GM18505 (cell line): ENCODE results near the gene KRTAP9-2.
"Not testable (repeated sequence)": the region's sequence is repeated elsewhere in the genome, so short reads cannot be mapped to it uniquely, and the experiment has no call there.

Experiments
- ATAC-seq: cut with Tn5 transposase; IDR thresholded peaks from one replicate; pipeline ENCODE4 v1.9.1; 2021; ENCODE audit not compliant: unreplicated experiment
- POLR2A ChIP-seq: IDR thresholded peaks from 4 replicates; pipeline ENCODE4 v1.6.1; 2011; ENCODE audit warnings: borderline replicate concordance; ENCODE audit not compliant: insufficient read depth, insufficient read length; ENCODE audit errors: extremely low read depth

Gene KRTAP9-2, protein sequence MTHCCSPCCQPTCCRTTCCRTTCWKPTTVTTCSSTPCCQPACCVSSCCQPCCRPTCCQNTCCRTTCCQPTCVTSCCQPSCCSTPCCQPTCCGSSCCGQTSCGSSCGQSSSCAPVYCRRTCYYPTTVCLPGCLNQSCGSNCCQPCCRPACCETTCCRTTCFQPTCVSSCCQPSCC

GRCh38 chr17:41226598-41227095 lies at the start of gene KRTAP9-2:
Gene KRTAP9-2, plus strand, starts transcription at chr17:41226648. Its CDS starts 7 bp downstream, at chr17:41226655.
- not testable (repeated sequence) for ATAC-seq

- ATAC-seq: no peak
- no peak for TF ChIP-seq POLR2A
Measured at GRCh38 chr17:41176744-41177387, 49.6 kb upstream of the KRTAP9-2 start.

GRCh38 chr17:41177727-41178271 lies 48.6 kb upstream of the KRTAP9-2 start, which contains the start of gene KRTAP4-2:
Gene KRTAP4-2, minus strand, starts transcription at chr17:41178221. Its CDS starts 57 bp downstream, at chr17:41178164.
- TF ChIP-seq POLR2A: no peak
- ATAC-seq: no peak

DNA sequence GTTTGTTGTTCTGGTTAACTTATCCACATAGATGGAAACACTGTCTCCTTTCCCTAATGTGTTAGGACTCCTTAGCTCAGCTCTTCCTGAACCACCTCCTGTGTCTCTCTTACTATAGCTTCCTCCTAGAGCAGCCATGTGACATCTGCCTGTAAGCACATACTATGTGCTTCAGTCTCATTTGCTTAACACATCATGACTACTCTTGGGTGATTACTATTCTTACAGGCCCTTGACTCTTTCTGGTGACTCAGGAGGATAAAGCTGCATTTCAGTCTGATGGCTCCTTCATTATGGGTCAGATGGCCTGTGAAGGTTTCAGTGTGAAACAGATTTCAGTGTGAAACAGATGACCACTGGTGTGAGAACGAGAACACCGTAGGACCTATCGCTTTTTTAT lies 48.1 kb upstream of the KRTAP9-2 start:
- no peak for TF ChIP-seq POLR2A
- ATAC-seq: no peak

DNA sequence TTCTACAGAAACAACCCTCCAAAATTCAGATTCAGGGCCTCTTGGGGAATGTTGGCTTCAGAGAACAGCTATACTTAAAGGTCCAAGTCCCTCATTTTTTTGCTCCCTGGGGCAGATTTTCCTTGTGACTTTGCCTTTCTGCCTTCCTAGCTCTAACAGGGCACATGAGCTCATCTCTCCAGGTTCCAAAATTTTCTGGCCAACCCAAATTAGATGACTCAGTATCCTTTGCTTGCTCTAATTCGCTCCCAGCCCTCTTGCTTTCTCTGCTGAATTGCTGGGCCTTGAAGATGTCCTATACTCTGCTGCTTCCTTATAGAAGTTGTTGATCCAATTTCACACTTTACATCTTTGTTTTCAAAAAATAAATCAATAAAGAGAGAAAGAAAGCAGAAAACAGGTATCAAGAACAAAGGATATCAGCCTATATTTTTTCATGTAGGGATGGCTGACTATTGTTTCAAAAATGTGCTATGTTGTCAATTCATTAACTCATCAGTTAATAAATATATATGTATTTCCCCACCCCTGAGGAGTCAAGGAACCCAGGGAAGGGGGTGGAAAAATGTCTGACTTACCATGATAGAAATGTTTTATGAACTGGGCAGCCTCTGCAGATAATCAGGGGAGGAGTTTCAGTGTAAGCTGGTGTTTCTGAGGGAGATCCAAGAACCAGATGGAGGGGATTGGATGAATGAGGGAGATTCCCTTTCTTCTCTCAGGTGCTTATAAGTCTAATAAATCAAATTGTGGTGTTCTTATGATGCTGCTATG lies 47.4 kb upstream of the KRTAP9-2 start:
- no peak for TF ChIP-seq POLR2A
- no peak for ATAC-seq

GRCh38 chr17:41184480-41184961 lies 41.9 kb upstream of the KRTAP9-2 start, which contains the start of gene KRTAP4-1:
Gene KRTAP4-1, minus strand, starts transcription at chr17:41184911. Its CDS starts 57 bp downstream, at chr17:41184854.
- TF ChIP-seq POLR2A: no peak
- no peak for ATAC-seq

- no peak for TF ChIP-seq POLR2A
- ATAC-seq: no peak
Measured at GRCh38 chr17:41185001-41185400, 41.4 kb upstream of the KRTAP9-2 start.

DNA sequence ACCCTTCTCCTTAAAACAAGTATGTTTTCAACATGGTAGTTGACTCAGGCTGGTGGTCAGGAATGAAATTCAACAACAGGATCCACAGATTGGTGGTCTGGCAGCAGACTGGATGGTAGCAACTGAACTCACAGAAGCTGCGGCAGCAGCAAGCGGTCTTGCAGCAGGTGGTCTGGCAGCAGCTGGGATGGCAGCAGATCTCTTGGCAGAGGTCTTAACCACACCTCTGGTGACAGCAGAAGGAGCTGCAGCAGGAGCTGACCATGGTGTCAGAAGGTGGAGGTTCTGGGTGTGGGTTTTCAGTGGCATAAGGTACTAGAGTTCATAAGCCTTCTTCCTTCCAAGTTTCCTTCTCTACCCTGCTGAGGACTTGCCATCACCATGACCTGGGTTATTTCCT lies 39.6 kb upstream of the KRTAP9-2 start:
- ATAC-seq: no peak

DNA sequence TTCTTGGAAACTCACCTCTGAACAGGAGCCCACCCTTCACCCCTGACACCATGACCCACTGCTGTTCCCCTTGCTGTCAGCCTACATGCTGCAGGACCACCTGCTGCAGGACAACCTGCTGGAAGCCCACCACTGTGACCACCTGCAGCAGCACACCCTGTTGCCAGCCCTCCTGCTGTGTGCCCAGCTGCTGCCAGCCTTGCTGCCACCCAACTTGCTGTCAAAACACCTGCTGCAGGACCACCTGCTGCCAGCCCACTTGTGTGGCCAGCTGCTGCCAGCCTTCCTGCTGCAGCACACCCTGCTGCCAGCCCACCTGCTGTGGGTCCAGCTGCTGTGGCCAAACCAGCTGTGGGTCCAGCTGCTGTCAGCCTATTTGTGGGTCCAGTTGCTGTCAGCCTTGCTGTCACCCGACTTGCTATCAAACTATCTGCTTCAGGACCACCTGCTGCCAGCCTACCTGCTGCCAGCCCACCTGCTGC lies 36.6 kb upstream of the KRTAP9-2 start, which contains the start of gene KRTAP9-1:
KRTAP9-1 (plus strand) TSS at position 51 of the 482 bp plus-strand sequence; CDS start at position 51, 0 bp downstream.
- not testable (repeated sequence) for ATAC-seq

More for the DNA sequence above, 39.6 kb upstream of the KRTAP9-2 start:
- TF ChIP-seq POLR2A: no peak

DNA sequence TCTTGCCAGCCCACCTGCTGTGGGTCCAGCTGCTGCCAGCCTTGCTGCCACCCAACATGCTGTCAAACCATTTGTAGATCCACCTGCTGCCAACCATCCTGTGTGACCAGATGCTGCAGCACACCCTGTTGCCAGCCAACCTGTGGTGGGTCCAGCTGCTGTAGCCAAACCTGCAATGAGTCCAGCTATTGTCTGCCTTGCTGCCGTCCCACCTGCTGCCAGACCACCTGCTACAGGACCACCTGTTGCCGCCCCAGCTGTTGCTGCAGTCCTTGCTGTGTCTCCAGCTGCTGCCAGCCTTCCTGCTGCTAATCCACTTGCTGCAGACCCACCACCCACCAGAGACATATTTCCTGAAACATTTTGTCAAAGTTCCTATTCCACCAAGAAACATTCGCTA lies 36.1 kb upstream of the KRTAP9-2 start:
- TF ChIP-seq POLR2A: no peak
- ATAC-seq: no peak

DNA sequence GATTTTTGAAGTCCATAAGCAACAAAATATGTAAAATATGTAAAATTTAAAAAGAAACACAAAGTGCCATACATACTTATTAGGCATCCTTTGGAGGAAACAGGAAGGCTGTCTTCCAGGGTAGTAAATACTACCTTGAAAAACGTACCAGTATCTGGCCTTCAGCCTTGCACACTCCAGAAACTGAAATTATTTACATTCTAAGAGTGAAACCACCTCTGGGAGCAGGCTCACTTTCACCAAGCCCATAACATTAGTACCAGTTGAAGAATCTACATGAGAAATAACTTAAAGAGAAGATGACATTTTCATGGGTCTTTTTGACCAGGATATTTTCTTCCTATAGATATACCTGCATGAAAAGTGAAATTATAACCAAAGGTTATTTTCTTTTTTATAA lies 30.4 kb upstream of the KRTAP9-2 start:
- no peak for ATAC-seq
- TF ChIP-seq POLR2A: no peak

- no peak for ATAC-seq
- TF ChIP-seq POLR2A: no peak
Measured at GRCh38 chr17:41199421-41200078, 26.9 kb upstream of the KRTAP9-2 start.

- ATAC-seq: no peak
- no peak for TF ChIP-seq POLR2A
Measured at GRCh38 chr17:41211845-41212466, 14.5 kb upstream of the KRTAP9-2 start.
